Measurements from ENCODE around the gene NR1H3.
"Not testable (repeated sequence)": the region's sequence is repeated elsewhere in the genome, so short reads cannot be mapped to it uniquely, and the experiment has no call there.

Gene NR1H3

GRCh38 chr11:47257517-47258316, at the start of gene NR1H3:
TSS of gene NR1H3 (plus strand) at chr11:47257996. CDS start at chr11:47259217, 1,221 bp downstream.
- DNase-seq: no peak

GRCh38 chr11:47208008-47208552, 49.7 kb upstream of the NR1H3 start:
- not testable (repeated sequence) for DNase-seq

- no peak for DNase-seq
These were observed 49.2 kb upstream of the NR1H3 start for GRCh38 chr11:47208628-47209027.

- DNase-seq: no peak
These were observed 44.9 kb upstream of the NR1H3 start for GRCh38 chr11:47212938-47213337.

GRCh38 chr11:47213950-47214565, 43.7 kb upstream of the NR1H3 start:
- peak; percentile 97 for DNase-seq

- peak; percentile 88 for DNase-seq
These were observed 42.4 kb upstream of the NR1H3 start for GRCh38 chr11:47215366-47215910.

- peak; percentile 68 for DNase-seq
These were observed 41.5 kb upstream of the NR1H3 start for GRCh38 chr11:47216121-47216798.

GRCh38 chr11:47220401-47220821, 37.4 kb upstream of the NR1H3 start:
- DNase-seq: no peak

- DNase-seq: no peak
These were observed 35.1 kb upstream of the NR1H3 start for GRCh38 chr11:47222696-47223095.

- no peak for DNase-seq
These were observed 32.0 kb upstream of the NR1H3 start for GRCh38 chr11:47225552-47226400.

- no peak for DNase-seq
These were observed 28.6 kb upstream of the NR1H3 start for GRCh38 chr11:47229161-47229560.

GRCh38 chr11:47233051-47233450, 24.7 kb upstream of the NR1H3 start:
- DNase-seq: no peak

GRCh38 chr11:47233989-47234668, 23.7 kb upstream of the NR1H3 start:
- peak; percentile 27 for DNase-seq

- DNase-seq: no peak
These were observed 23.1 kb upstream of the NR1H3 start for GRCh38 chr11:47234669-47235100.

GRCh38 chr11:47235163-47235562, 22.6 kb upstream of the NR1H3 start:
- DNase-seq: no peak

- DNase-seq: peak; percentile 35
These were observed 21.3 kb upstream of the NR1H3 start for GRCh38 chr11:47236482-47236881.

GRCh38 chr11:47239852-47240251, 17.9 kb upstream of the NR1H3 start:
- DNase-seq: no peak

- no peak for DNase-seq
These were observed 15.9 kb upstream of the NR1H3 start for GRCh38 chr11:47241841-47242301.

GRCh38 chr11:47242596-47243192, 15.1 kb upstream of the NR1H3 start:
- DNase-seq: no peak

GRCh38 chr11:47243454-47243853, 14.3 kb upstream of the NR1H3 start:
- DNase-seq: no peak
